Central memory CD8-positive, alpha-beta T cell (primary cell): ENCODE measurements around the gene JUP.

Experiments
- ATAC-seq: fragments of 150-1000 bp; cut with Tn5 transposase; replicated peaks from 2 replicates; pipeline ENCODE4 v1.10.0; 2022; ENCODE audit warnings: mild to moderate bottlenecking, moderate FRiP score, moderate number of reproducible peaks; ENCODE audit not compliant: poor library complexity, severe bottlenecking; ENCODE audit errors: extremely low read depth
- DNase-seq, 2 donors: peaks; one replicate each; pipeline ENCODE4 v3.0.0; 2021; ENCODE audit warnings: low spot score in 2 of 2
- H3K27ac Mint-ChIP-seq: one replicate; pipeline ENCODE4 v1.8.0; 2022; ENCODE audit warnings: low read depth, mild to moderate bottlenecking, moderate library complexity, mixed read lengths
- H3K27me3 Mint-ChIP-seq: one replicate; pipeline ENCODE4 v1.8.0; 2022; ENCODE audit warnings: mixed read lengths
- H3K36me3 Mint-ChIP-seq: one replicate; pipeline ENCODE4 v1.8.0; 2022; ENCODE audit warnings: mild to moderate bottlenecking, moderate library complexity, mixed read lengths; ENCODE audit not compliant: insufficient read depth
- H3K4me1 Mint-ChIP-seq: one replicate; pipeline ENCODE4 v1.8.0; 2022; ENCODE audit warnings: mixed read lengths
- H3K4me3 Mint-ChIP-seq: one replicate; pipeline ENCODE4 v1.8.0; 2022; ENCODE audit warnings: mild to moderate bottlenecking, moderate library complexity, mixed read lengths
- H3K9me3 Mint-ChIP-seq: one replicate; pipeline ENCODE4 v1.8.0; 2022; ENCODE audit warnings: mixed read lengths

Gene JUP

DNA sequence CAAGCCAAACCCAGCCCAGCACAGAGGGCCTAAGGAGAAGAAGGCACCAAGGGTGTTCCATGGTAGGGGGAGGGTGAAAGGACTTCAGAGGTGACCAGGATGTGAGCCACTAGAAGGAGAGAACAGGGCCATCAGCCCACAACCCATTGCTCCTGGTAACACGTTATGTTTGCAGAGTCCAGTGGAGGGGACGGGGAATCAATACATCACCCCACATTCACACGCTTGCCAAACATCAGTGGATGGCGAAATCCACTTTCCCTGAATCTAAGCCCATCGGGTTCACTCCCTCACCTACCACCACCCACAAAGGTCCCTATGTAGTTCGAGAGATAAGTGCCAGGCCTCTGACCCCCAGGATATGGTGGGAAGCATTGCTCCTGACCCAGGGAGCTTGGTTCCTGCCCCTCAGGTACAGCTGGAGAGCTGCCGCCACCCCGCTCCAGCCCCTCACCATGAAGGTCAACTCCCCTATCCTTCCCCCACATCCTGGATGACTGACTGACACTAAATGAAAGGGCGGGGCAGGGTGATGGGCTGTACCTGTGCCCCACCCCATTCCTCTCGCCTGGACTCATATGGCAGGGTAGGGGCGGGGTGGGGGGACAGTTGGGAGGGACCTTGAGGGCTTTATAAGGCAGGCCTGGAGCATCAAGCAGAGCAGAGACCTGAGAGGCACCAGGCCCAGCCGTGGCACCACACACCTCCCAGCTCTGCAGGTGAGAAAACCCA lies 74.7 kb downstream of the JUP start, which contains the start of gene GAST:
Gene GAST (plus strand): TSS at position 663 of the 732 bp plus-strand sequence. CDS start 3,106 bp downstream, outside the sequence.
- no peak within 1 kb of the TSS for H3K4me3 Mint-ChIP-seq

DNA sequence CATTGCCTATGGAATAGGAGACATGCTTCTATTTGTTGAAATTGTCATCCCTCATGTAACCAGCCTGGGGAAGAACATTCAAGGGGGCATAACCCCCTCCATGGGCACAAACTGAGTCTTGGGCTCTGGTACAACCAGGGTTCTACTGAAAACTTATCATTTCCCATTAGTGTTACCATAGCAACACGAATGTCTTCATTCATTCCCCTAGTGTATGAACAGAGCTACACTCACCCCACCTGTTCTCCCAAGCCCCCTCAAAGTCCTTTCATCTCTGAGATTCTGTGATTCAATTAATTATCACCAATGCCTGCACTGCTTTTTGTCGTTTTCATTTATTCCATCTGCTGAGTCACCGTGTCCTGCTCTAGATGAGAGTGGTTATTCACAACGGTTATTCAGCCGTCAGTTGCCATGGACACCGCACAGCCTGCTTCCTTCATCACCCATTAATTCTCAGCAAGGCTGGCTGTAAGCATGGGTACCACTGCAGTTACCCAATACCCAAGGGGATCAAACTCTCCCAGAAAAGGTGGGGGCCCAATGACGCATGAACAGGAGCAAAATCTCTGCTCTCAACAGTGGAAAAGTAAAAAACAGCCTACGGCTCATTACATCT lies 75.9 kb downstream of the JUP start:
- ATAC-seq (no peak), DNase-seq (no peak)
- no peak overlapping the region for H3K27ac Mint-ChIP-seq
- H3K4me3 Mint-ChIP-seq = no peak overlapping the region
- peaks cover 53% of the 10 kb centered on the region for H3K27me3 Mint-ChIP-seq
- H3K36me3 Mint-ChIP-seq = peaks cover 2% of the 10 kb centered on the region
- H3K9me3 Mint-ChIP-seq = no peaks in the 10 kb centered on the region
- no peaks in the 10 kb centered on the region for H3K4me1 Mint-ChIP-seq

More for the DNA sequence above, 74.7 kb downstream of the JUP start, which contains the start of gene GAST:
- H3K27ac Mint-ChIP-seq = no peak within 1 kb of the TSS
- no peak for ATAC-seq
- DNase-seq = no peak
- H3K9me3 Mint-ChIP-seq = no peaks in the 10 kb centered on the region
- H3K27me3 Mint-ChIP-seq = peaks cover 43% of the 10 kb centered on the region
- H3K4me1 Mint-ChIP-seq = no peaks in the 10 kb centered on the region
- peaks cover 2% of the 10 kb centered on the region for H3K36me3 Mint-ChIP-seq

DNA sequence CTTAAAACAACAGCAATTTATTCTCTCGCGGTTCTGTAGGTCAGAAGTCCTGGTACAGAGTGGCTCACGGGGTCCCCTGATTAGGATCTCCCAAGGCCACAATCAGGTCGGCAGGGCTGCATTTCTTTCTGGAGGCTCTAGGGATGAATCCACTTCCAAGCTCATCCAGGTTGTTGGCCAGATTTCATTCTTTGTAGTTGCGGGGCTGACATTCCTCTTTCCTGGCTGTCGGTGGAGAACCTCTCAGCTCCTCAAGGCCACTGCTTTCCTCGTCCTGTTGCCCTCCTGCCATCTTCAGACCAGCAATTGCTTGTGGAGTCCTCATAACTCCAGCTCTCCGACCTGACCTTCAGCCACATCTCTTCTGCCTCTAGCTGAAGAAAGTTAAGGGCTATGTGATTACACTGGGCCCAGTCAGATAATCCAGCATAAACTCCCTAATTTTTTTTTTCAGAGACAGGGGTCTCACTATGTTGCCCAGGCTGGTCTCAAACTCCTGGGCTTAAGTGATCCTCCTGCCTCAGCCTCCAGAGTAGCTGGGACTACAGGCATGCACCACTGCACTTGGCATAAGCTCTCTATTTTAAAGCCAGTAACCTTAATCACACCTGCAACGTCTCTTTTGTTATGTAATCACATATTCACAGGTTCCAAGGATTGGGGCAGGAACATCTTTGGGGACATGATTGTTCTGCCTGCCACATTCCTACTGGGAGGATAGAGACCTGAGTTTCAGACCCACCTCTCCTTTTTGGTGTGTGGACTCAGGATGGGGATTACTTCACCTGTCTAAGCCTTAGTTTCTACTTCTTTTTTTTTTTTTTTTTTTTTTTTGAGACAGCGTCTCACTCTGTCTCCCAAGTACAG lies 78.5 kb downstream of the JUP start:
- DNase-seq (no peak), ATAC-seq (no peak)
- Mint-ChIP-seq H3K27ac (no peak overlapping the region), H3K27me3 (peaks cover 61% of the 10 kb centered on the region), H3K36me3 (peaks cover 2% of the 10 kb centered on the region), H3K4me1 (no peaks in the 10 kb centered on the region), H3K4me3 (no peak overlapping the region), H3K9me3 (no peaks in the 10 kb centered on the region)

DNA sequence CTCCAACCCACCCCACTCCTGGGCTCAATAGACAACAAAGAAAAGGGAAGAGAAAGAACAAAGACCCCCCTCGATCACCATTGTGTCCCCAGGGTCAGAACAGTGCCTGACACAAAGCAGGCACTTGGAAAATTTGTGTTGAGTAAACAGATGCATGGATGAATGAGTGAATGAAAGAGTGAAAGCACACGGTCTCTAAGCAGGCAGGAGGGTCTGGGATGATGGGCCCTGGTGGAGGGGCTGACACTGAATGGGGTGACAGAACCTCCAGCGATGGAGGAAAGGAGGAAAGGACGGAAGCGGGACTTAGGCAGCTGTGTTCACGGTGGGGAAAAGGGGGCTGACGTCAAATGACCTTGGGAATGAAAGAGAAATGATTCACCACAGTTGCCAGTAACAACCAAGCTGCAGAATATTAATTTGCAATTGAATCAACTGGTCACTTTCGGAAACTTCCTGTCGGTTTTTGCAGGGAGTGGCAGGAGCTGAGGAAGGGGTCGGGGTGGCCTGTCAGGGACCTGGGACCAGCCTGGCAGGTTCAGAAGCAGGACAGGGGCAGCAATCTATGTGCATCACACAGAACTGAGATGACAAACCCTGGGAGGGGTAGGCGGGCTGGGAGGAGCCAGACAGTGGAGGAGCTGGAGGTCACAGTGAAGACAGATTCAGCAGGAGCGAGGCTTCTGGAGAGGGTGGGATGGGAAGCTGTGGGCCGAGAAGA lies 81.1 kb downstream of the JUP start:
- Mint-ChIP-seq H3K36me3 (no peaks in the 10 kb centered on the region), H3K4me3 (no peak overlapping the region), H3K4me1 (no peaks in the 10 kb centered on the region), H3K27ac (no peak overlapping the region), H3K27me3 (peaks cover 45% of the 10 kb centered on the region), H3K9me3 (no peaks in the 10 kb centered on the region)
- ATAC-seq (no peak), DNase-seq (no peak)
